ENCODE results near the gene MPV17L2.
A peak's percentile ranks its signal among the peaks of the same experiment; 100 is the strongest.

The MPV17L2 gene

GRCh38 chr19:18214779-18215433, 21.9 kb downstream of the MPV17L2 start:
- no peak overlapping the region for H3K4me3 ChIP-seq (ENCODE audit: low read depth, low read length)

- no peak overlapping the region for H3K4me3 ChIP-seq (ENCODE audit: low read depth, low read length)
Measured at GRCh38 chr19:18216789-18217188, 23.8 kb downstream of the MPV17L2 start.

GRCh38 chr19:18218159-18218558, 25.1 kb downstream of the MPV17L2 start:
- no peak overlapping the region for H3K4me3 ChIP-seq (ENCODE audit: low read depth, low read length)

GRCh38 chr19:18218600-18218999, 25.6 kb downstream of the MPV17L2 start:
- no peak overlapping the region for H3K4me3 ChIP-seq (ENCODE audit: low read depth, low read length)

GRCh38 chr19:18219911-18220631, 27.1 kb downstream of the MPV17L2 start:
- no peak overlapping the region for H3K4me3 ChIP-seq (ENCODE audit: low read depth, low read length)

GRCh38 chr19:18220632-18221275, 27.7 kb downstream of the MPV17L2 start:
- H3K4me3 ChIP-seq (ENCODE audit: low read depth, low read length), result peak overlapping the region; percentile 4

GRCh38 chr19:18221815-18222725, 29.1 kb downstream of the MPV17L2 start:
- H3K4me3 ChIP-seq (ENCODE audit: low read depth, low read length), result no peak overlapping the region

- peak overlapping the region; percentile 75 for H3K4me3 ChIP-seq (ENCODE audit: low read depth, low read length)
Measured at GRCh38 chr19:18223860-18224524, 31.0 kb downstream of the MPV17L2 start.

- H3K4me3 ChIP-seq (ENCODE audit: low read depth, low read length), result peak overlapping the region; percentile 75
Measured at GRCh38 chr19:18224525-18225354, 31.7 kb downstream of the MPV17L2 start.

- H3K4me3 ChIP-seq (ENCODE audit: low read depth, low read length), result peak overlapping the region; percentile 13
Measured at GRCh38 chr19:18225355-18225701, 32.3 kb downstream of the MPV17L2 start.

GRCh38 chr19:18225702-18226468, 32.9 kb downstream of the MPV17L2 start, which contains the start of gene PDE4C:
TSS of gene PDE4C (minus strand) at chr19:18226438. CDS start at chr19:18226415, 23 bp downstream.
- peak within 1 kb of the TSS; percentile 13 for H3K4me3 ChIP-seq (ENCODE audit: low read depth, low read length)

GRCh38 chr19:18226956-18227780, 34.1 kb downstream of the MPV17L2 start:
- H3K4me3 ChIP-seq (ENCODE audit: low read depth, low read length), result no peak overlapping the region

GRCh38 chr19:18227781-18228271, 34.8 kb downstream of the MPV17L2 start:
- no peak overlapping the region for H3K4me3 ChIP-seq (ENCODE audit: low read depth, low read length)

- H3K4me3 ChIP-seq (ENCODE audit: low read depth, low read length), result no peak overlapping the region
Measured at GRCh38 chr19:18229474-18229873, 36.5 kb downstream of the MPV17L2 start.

GRCh38 chr19:18229915-18230314, 36.9 kb downstream of the MPV17L2 start:
- no peak overlapping the region for H3K4me3 ChIP-seq (ENCODE audit: low read depth, low read length)

- H3K4me3 ChIP-seq (ENCODE audit: low read depth, low read length), result no peak overlapping the region
Measured at GRCh38 chr19:18230941-18231734, 38.1 kb downstream of the MPV17L2 start.

- H3K4me3 ChIP-seq (ENCODE audit: low read depth, low read length), result no peak overlapping the region
Measured at GRCh38 chr19:18231775-18232174, 38.8 kb downstream of the MPV17L2 start.
